Gastroesophageal sphincter (tissue), 4 donors: ENCODE data around the gene MYZAP. TPM values are rescaled to one million over a fixed set of nuclear protein-coding genes. Genes with fewer than 3 reads are reported as not detected.
"Not testable (repeated sequence)": the region's sequence is repeated elsewhere in the genome, so short reads cannot be mapped to it uniquely, and the experiment has no call there.

Source experiments
- ATAC-seq: fragments of 150-250 bp; one replicate; pipeline ENCODE4 v1.9.1; 2016; ENCODE audit warnings: mild to moderate bottlenecking, moderate library complexity
- H3K27ac ChIP-seq, 4 donors: fragments of 200-600 bp; sonication (generic) in 3 of 4; 1 replicate in 3 of 4; 2 replicates in 1 of 4; pipeline ENCODE4 v1.5.1; 2016 to 2019
- H3K27me3 ChIP-seq: fragments of 200-600 bp; sonication (generic); one replicate; pipeline ENCODE4 v1.5.1; 2019
- H3K36me3 ChIP-seq, 2 donors: fragments of 200-600 bp; sonication (generic); one replicate each; pipeline ENCODE4 v1.5.1; 2019; ENCODE audit warnings: control low read depth in 1 of 2
- H3K4me1 ChIP-seq, 3 donors: fragments of 200-600 bp; sonication (generic); 1 replicate in 2 of 3; 2 replicates in 1 of 3; pipeline ENCODE4 v1.5.1; 2016 to 2019; ENCODE audit warnings: control low read depth in 2 of 3
- H3K4me3 ChIP-seq, 2 donors: fragments of 200-600 bp; sonication (generic); one replicate each; pipeline ENCODE4 v1.5.1; 2019; ENCODE audit warnings: mild to moderate bottlenecking in 1 of 2, moderate library complexity in 1 of 2
- H3K9me3 ChIP-seq, 3 donors: fragments of 200-600 bp; sonication (generic); one replicate each; pipeline ENCODE4 v1.5.1; 2017 to 2019; ENCODE audit warnings: control low read depth in 2 of 3
- EP300 ChIP-seq: sonication (generic); formaldehyde crosslinking; IDR thresholded peaks from one replicate; pipeline ENCODE4 v1.6.1; 2017; ENCODE audit warnings: antibody characterized with exemption, mild to moderate bottlenecking
- POLR2A ChIP-seq, 2 donors: fragments of 450-650 bp; IDR thresholded peaks; one replicate each; pipeline ENCODE4 v1.6.1; 2017; ENCODE audit warnings: antibody characterized with exemption in 2 of 2, mild to moderate bottlenecking in 2 of 2, moderate library complexity in 1 of 2
- POLR2AphosphoS5 ChIP-seq: sonication (generic); formaldehyde crosslinking; IDR thresholded peaks from one replicate; pipeline ENCODE4 v1.6.1; 2017; ENCODE audit warnings: antibody characterized with exemption
- WGBS, 2 donors: methylation state at CpG; one replicate each; pipeline ENCODE4 v1.1.5; 2018; ENCODE audit warnings: low coverage in 1 of 2; 5-methylcytosine and 5-hydroxymethylcytosine counted together
- total RNA-seq, 4 donors: library from RNA; depleted of rRNA; stranded (reverse); fragments of >200 nt; gene quantifications; one replicate each; pipeline ENCODE4 v1.1.0, GENCODE V29; 2016
- TF ChIP-seq, protein P1 (sequence below), 4 experiments: fragments of 200-600 bp in 2 of 4; fragments of 450-650 bp in 2 of 4; sonication (generic) in 1 of 4; IDR thresholded peaks; one replicate each; pipeline ENCODE4 v1.5.1; 2017 to 2019; ENCODE audit warnings: antibody characterized with exemption in 4 of 4, mild to moderate bottlenecking in 2 of 4, moderate library complexity in 2 of 4

The MYZAP gene
- total RNA-seq, 4 donors from 2014 or later = 13.6 to 299 (median 190) TPM

GRCh38 chr15:57609805-57610529, 18.3 kb downstream of the MYZAP start:
- ATAC-seq = peak; percentile 78

GRCh38 chr15:57611123-57611522, 19.4 kb downstream of the MYZAP start:
- no peaks in the 10 kb centered on the region for H3K9me3 ChIP-seq
- H3K36me3 ChIP-seq = peaks cover 0 to 14% of the 10 kb centered on the region in 2 donors
- no peaks in the 10 kb centered on the region for H3K27me3 ChIP-seq
- ATAC-seq = no peak
- no peak for TF ChIP-seq EP300
- no peak for TF ChIP-seq POLR2AphosphoS5
- TF ChIP-seq, protein P1, sequence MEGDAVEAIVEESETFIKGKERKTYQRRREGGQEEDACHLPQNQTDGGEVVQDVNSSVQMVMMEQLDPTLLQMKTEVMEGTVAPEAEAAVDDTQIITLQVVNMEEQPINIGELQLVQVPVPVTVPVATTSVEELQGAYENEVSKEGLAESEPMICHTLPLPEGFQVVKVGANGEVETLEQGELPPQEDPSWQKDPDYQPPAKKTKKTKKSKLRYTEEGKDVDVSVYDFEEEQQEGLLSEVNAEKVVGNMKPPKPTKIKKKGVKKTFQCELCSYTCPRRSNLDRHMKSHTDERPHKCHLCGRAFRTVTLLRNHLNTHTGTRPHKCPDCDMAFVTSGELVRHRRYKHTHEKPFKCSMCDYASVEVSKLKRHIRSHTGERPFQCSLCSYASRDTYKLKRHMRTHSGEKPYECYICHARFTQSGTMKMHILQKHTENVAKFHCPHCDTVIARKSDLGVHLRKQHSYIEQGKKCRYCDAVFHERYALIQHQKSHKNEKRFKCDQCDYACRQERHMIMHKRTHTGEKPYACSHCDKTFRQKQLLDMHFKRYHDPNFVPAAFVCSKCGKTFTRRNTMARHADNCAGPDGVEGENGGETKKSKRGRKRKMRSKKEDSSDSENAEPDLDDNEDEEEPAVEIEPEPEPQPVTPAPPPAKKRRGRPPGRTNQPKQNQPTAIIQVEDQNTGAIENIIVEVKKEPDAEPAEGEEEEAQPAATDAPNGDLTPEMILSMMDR (IDR thresholded peaks at IDR 0.05) = no peak
- TF ChIP-seq POLR2A (IDR thresholded peaks at IDR 0.05) = no peak
- H3K4me1 ChIP-seq = peaks cover 9 to 72% (median 12%) of the 10 kb centered on the region in 3 donors
- H3K4me3 ChIP-seq = no peak overlapping the region
- 94 to 95% methylated on average over 7 of the region's 7 CpGs for WGBS, 2 donors
- H3K27ac ChIP-seq = peak overlapping the region; percentile 59 to 89 (median 84)

More at GRCh38 chr15:57609805-57610529, 18.3 kb downstream of the MYZAP start:
- Histone ChIP-seq H3K4me3 (no peak overlapping the region), H3K9me3 (no peaks in the 10 kb centered on the region), H3K36me3 (peaks cover 0 to 23% of the 10 kb centered on the region in 2 donors), H3K4me1 (peaks cover 5 to 68% (median 12%) of the 10 kb centered on the region in 3 donors), H3K27me3 (no peaks in the 10 kb centered on the region), H3K27ac (peak overlapping the region; percentile 59 to 89 (median 84))
- TF ChIP-seq EP300 = no peak
- peak; percentile 77 for TF ChIP-seq POLR2AphosphoS5
- 26 to 28% methylated on average over 5 to 8 of the region's 10 CpGs for WGBS, 2 donors

DNA sequence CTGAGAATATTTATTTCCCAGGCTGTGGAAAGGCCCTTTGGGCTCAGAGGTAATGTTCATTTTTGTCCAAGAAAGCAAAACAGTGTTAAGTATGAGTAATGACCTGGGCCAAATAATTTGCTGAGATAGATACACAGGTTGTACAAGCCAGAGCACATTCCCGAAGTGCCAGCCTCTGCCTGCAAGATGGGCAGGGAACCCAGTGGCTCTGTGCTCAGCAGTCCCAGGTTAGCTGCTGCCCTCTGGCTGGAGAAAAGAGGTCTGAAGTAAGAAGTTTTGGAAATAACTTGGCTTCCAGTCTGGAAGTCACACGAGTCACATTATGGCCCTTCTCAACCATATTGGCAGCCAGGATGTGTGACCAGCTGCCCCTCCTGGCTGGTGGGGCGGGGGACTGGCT, 20.2 kb downstream of the MYZAP start:
- whole genome bisulfite sequencing, 2 donors = 56 to 60% methylated on average over 2 of the region's 3 CpGs
- Histone ChIP-seq H3K4me1 (peaks cover 9 to 74% (median 10%) of the 10 kb centered on the region in 3 donors), H3K9me3 (no peaks in the 10 kb centered on the region), H3K4me3 (no peak overlapping the region), H3K27me3 (no peaks in the 10 kb centered on the region), H3K36me3 (peaks cover 0 to 14% of the 10 kb centered on the region in 2 donors), H3K27ac (peak overlapping the region; percentile 65 to 89 (median 84))
- ATAC-seq = peak; percentile 75
- TF ChIP-seq, protein P1 (IDR thresholded peaks at IDR 0.05) = peak in 3 of 4 experiments; percentile 62 to 73 (median 69)
- TF ChIP-seq EP300 = no peak
- TF ChIP-seq POLR2A (IDR thresholded peaks at IDR 0.05) = no peak
- TF ChIP-seq POLR2AphosphoS5 = no peak

GRCh38 chr15:57614241-57614640, 22.5 kb downstream of the MYZAP start:
- WGBS, 2 donors = 81 to 85% methylated on average over 7 of the region's 7 CpGs
- H3K27me3 ChIP-seq = no peaks in the 10 kb centered on the region
- no peak overlapping the region for H3K4me3 ChIP-seq
- TF ChIP-seq, protein P1 (IDR thresholded peaks at IDR 0.05) = no peak
- TF ChIP-seq POLR2AphosphoS5 = no peak
- no peak for TF ChIP-seq EP300
- no peak for TF ChIP-seq POLR2A (IDR thresholded peaks at IDR 0.05)
- H3K9me3 ChIP-seq = no peaks in the 10 kb centered on the region
- peak overlapping the region in 2 of 4 donors; percentile 51 to 83 for H3K27ac ChIP-seq
- H3K36me3 ChIP-seq = peaks cover 0 to 15% of the 10 kb centered on the region in 2 donors
- H3K4me1 ChIP-seq = peaks cover 8 to 60% (median 9%) of the 10 kb centered on the region in 3 donors
- ATAC-seq = no peak

GRCh38 chr15:57615951-57616496, 24.3 kb downstream of the MYZAP start:
- H3K4me3 ChIP-seq, ATAC-seq: not testable (repeated sequence)

More at GRCh38 chr15:57615951-57616496, 24.3 kb downstream of the MYZAP start:
- 84 to 87% methylated on average over 3 to 6 of the region's 8 CpGs for WGBS, 2 donors
- H3K27ac ChIP-seq, H3K9me3 ChIP-seq, H3K27me3 ChIP-seq: not testable (repeated sequence)
- Histone ChIP-seq H3K4me1 (peaks cover 4 to 43% (median 7%) of the 10 kb centered on the region in 3 donors), H3K36me3 (peaks cover 0 to 27% of the 10 kb centered on the region in 2 donors)
